DMS53 (cell line): ENCODE results near the gene ACTN2.
"Not testable (repeated sequence)": the region's sequence is repeated elsewhere in the genome, so short reads cannot be mapped to it uniquely, and the experiment has no call there.

Experiments
- DNase-seq: peaks from one replicate; lab custom pipeline; 2025; lab: John Stamatoyannopoulos, UW

Gene ACTN2

DNA sequence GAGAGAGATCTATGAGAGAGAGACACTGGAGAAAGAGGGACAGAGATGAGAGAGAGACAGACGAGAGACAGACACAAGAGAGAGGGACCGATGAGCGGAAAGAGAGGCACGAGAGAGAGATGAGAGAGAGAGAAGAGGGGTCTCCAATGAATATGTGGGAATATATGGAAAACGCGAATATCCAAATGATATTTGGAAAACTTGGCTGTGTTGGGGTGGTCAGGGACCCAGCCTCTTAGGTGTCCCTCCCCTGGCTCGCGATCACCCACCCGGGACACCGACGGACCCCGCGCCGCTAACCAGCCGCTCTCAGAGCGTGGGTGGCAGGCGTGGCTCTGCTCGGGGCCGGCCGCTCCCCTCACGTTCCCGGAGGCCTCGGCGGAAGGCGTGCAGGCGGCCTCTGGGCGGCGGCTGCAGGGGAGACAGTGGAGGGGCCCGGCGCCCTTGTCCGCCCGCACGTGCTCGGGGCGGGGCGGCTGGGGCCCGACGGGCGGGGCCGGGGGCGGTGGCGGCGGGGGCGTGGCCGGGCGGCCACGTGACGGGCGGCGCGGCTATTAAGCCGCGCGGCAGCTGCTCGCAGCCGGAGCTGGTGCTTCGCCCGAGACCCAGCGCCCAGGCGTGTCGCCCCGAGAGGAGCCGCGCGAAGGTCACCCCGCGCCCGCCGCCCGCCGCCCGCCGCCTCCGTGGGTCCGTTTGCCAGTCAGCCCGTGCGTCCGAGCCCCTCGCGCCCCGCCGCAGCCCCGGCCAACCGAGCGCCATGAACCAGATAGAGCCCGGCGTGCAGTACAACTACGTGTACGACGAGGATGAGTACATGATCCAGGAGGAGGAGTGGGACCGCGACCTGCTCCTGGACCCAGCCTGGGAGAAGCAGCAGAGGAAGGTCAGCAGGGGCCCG lies at the start of gene ACTN2:
TSS of gene ACTN2 (plus strand) at position 583 of the 898 bp plus-strand sequence. CDS start at position 758, 175 bp downstream.
- DNase-seq: peak; percentile 89

- peak; percentile 42 for DNase-seq
Observed at GRCh38 chr1:236638945-236639344, 47.4 kb upstream of the ACTN2 start.

GRCh38 chr1:236639686-236640085 lies 46.6 kb upstream of the ACTN2 start:
- DNase-seq: peak; percentile 18

DNA sequence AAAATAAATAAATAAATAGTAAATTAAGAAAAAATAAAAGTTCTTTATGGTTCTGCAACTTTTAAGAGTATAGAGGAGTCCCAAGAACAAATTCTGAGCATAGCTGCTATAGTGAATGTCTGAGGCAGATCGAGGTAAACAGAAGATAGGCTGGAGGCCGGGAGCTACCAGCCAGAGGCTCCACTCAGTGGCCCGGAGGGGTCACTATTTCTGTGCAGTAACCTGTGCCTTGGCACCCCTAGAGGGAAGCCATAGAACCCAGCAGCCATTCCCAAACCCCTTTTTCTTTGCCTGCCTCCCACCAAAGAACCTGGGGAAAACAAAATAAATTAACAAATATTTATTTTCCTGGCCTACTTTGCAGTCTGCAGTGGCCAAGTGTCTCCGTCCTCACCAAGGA lies 43.5 kb upstream of the ACTN2 start:
- no peak for DNase-seq

DNA sequence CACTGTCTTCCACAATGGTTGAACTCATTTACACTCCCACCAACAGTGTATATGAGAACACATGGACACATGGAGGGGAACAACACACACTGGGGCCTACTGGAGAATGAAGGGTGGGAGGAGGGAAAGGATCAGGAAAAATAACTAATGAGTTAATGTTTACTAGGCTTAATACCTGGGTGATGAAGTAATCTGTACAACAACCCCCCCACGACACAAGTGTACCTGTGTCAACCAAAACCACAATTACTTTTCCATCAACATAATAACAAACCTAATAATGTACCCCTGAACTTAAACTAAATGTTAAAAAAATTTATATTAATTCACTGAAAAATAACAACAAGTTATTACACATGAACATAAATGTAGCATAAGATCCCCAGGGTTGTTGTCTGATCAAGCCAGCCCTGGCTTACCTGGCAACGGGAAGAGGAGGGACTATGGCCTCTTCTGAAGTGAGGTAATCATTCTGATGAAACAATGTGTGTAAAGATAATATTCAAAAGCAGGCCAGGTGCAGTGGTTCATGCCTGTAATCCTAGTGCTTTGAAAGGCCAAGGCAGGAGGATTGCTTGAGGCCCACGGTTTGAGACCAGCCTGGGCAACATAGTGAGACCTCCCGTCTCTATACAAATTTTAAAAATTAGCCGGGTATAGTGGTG lies 41.2 kb upstream of the ACTN2 start:
- DNase-seq: peak; percentile 76

- no peak for DNase-seq
Observed at GRCh38 chr1:236654511-236654910, 31.8 kb upstream of the ACTN2 start.

DNA sequence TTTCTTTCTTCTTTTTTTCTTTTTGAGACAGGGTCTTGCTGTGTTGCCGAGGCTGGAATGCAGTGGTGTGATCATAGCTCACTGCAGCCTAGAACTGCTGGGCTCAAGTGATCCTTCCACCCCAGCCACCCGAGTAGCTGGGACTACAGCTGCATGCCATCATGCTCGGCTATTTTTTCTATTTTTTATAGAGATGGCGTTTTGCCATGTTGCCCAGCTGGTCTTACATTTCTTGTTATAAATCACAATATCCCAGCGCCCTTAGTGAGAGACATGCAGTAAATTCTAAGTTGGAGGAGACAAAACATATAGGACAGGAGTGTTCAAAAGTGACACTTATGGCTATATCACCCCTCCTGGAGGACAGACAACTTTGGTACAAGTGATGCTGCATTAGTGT lies 31.3 kb upstream of the ACTN2 start:
- no peak for DNase-seq

DNA sequence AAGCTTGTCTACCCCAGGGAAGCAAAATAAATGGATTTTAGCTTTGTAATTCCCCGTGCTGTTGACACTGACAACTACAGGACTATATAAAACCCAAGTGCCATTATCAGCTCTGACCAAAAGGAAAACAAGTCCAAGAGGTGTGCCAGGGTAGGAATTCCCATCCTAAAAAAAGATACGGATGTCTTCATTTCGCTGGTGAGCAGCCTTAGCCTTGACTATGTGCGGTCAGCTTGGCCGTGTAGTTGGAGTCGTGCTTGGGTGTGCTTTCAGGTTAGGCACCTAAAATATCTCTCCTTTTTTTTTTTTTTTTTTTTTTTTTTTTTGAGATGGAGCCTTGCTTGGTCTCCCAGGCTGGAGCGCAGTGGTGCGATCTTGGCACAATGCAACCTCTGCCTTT lies 28.9 kb upstream of the ACTN2 start:
- no peak for DNase-seq

DNA sequence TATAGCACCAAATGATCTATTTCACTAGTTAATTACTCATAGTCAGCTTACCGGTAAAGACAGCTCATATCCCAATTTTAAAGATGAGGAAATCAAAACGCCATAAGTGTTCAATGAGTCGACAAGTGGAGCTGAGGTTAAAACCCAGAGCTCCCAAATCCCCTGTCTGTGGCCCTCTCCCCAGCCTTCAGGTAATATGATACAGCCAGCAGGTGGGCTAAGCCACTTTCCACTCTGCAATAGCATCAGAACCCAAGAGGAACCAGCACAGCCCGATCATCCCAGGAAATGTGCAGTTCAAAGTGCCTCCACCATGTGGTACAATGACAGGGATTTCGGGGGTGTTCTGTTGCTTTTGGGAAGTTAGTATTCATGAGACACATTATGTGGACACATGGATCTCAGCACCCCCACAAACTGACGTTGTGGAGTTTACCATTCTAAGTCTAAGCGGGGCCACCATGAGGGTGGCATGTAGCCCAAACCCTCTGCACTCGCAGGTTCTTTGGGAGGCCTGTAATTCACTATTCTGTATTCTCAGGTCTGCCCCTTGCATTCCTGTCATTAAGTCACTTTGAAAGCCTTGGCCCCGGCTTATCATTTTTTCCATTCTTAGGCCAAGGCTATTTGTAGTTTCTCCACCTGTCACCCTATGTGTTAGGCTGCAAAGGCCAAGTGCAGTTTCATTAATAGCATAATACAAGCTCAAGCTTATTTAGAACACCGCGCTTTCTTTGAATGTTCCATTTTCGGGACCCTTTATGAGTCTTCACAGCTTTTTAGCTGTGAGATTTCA lies 26.3 kb upstream of the ACTN2 start:
- DNase-seq: no peak

DNA sequence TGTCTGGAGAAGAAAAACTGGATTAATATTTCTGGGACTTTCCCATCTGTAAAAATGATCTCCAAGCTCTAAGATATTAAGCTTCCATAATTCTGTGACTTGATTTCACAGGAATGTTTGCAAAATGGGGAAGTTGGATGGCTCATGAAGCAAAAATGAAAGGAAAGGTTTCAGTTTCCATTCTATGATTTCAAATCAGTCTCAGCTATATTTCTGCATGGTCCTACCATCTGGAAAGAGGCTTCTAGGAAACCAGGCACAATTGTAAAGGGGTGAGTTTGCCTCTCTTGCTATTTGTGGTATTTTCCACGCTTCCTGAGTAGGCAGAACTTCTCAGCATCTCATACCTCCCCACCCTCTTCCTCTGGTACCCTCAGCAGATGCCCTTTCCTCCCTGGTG lies 22.4 kb upstream of the ACTN2 start:
- no peak for DNase-seq

- not testable (repeated sequence) for DNase-seq
Observed at GRCh38 chr1:236668909-236669308, 17.4 kb upstream of the ACTN2 start.

GRCh38 chr1:236670060-236670459 lies 16.2 kb upstream of the ACTN2 start:
- DNase-seq: no peak

DNA sequence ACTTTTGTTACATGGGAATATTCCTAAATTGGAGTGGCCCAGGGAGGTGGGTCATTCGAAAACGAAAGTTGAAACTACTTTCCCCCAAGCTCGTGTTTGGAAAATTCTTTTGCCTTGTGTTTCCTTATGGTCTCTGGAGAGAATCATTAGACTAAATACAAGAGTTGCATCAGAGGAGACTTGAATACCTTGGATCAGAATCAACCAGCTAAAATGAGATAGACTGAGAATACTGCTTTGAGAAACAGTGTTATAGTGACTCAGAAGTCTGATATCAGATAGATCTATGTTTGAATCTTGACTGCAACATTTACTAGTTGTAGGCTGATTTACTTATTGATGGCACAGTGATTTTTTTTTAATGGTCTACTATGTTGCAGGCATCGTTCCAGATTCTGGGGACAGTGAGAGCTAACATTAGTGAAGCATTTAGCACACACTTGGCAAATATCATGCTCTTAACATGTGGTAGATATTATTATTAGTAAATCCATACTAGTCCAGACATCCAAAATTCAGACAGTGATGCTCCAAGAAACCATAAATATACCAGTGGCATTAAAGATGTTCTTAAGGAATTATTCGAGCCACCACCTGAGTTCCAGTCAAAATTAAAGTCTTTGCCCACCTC lies 12.9 kb upstream of the ACTN2 start:
- DNase-seq: no peak

DNA sequence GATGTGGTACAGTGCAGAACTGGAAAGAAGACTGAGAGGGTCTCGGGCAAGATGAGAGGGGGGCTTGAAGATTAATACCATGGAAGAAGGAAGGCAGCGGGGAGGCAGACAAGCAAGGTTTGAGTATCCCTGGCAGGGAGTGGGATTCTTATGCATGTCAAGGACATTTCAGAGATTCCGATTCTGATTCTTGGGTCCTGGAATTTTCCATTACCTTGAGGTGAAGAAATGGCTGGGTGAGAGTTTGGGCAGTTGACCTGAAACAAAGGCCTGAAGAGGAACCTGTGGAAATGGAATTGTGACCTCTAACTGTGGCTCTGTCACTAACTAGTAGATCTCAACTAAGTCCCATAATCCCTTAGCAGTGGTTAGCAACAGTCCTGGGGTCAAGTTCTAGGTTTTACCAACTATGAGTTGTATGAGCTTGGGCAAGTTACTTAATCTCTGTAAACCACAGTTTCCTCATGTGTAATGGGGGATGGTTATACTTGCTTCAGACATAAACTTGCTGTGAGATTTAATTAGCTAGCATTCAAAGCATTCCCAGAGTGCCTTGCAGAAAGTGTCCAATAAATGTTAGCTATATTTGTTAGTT lies 8.6 kb upstream of the ACTN2 start:
- DNase-seq: no peak

- DNase-seq: no peak
Observed at GRCh38 chr1:236681219-236681618, 5.1 kb upstream of the ACTN2 start.

DNA sequence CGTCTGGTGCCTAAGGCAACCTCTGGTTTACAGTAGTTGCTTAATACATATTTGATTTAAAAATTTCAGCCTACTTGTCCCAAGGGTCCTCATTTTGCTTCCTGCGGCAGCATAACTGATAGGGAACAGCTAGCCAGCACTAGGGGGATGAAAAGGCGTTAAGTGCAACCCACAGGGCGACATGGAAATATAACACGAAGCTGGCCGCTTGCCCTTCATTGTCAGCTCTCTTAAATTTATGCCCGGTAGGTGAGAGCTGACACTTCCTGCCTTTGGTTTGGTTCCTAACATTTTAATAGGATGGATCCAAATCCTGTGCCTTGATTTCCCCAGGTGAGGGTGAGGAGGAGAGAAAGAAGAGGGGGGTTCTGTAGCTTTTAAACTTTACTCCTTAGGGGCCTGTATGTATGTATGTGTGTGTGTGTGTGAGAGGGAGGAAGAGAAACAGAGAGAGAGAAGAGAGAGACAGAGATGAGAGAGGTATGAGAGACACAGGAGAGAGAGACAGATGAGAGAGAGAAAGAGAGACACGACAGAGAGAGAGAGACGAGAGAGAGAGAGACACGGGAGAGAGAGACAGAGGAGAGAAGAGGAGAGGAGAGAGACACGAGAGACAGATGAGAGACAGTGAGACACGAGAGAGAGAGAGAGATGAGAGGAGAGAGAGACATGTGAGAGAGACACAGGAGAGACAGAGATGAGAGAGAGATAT lies 938 bp upstream of the ACTN2 start:
- DNase-seq: peak; percentile 30

GRCh38 chr1:236686815-236687160 lies 489 bp downstream of the ACTN2 start:
- peak; percentile 75 for DNase-seq

DNA sequence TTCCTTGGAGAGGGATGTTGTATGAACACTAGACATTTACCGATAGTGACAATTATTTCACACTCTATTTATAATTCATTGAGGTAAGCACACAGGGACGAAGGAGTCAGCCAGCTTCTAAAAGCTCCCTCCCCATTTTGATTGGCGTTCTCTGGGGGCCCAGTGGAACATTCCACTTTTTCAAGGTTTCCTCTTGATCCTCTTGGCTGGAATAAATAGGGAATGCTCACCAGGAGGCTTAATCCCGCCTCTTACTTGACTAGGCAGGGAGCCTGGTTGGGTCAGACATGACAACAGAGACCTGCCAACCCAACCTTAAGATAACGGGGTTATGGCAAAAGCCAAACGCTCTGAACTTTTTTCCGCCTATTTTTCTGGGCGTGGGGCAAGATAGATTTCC lies 974 bp downstream of the ACTN2 start:
- peak; percentile 41 for DNase-seq

- no peak for DNase-seq
Observed at GRCh38 chr1:236688705-236689104, 2.4 kb downstream of the ACTN2 start.

DNA sequence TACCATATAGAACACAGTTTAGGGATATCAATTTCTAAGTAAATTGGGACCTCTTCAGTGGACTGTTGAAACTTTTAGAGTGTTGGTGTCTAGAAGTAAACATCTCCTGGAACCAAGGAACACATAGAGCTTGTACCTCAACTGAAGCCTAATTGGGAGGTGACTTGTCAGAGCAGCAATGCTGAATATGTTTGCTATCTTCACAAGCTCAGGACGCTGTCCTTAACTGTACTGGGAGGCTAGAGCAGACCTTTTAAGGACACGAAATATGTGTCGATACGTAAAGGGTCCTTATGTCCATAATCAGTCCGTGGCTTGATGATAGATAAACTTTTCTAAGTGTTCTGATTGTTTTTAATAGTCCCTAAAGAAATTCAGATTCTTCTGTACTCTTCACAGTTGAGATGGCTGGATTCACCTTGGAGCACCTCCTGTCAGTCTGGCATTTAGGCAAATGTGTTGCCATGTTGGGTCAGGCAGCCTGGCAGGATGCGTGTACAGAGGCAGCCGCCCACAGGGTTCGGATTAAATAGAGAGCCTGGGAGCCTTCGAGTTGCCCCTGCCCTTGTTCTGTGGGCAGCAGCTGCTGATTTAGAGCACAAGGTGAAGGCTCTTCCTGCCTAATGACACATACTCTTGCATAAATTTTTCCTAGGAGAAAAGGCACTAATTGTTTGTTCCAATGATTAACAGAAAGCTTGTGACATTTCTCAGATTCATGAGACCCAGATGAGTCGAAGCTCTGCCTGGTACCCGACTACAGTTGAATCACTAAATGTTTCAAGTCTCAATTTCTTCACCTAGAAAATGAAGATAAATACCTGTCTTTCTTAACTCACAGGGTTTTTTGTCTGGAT lies 3.6 kb downstream of the ACTN2 start:
- DNase-seq: no peak
